A673 (cell line): ENCODE results near the gene LECT2.

Source experiments
- CTCF ChIP-seq: fragments of 300-800, 200-600 bp; sonication (generic); conservative IDR thresholded peaks from 2 replicates; pipeline ENCODE4 v1.5.1; 2017; ENCODE audit warnings: low read depth, mild to moderate bottlenecking, antibody characterized with exemption, low read length, moderate library complexity, mixed read lengths
- EZH2 ChIP-seq: fragments of 200-600 bp; sonication (generic); IDR thresholded peaks from 2 replicates; pipeline ENCODE4 v1.6.1; 2017; ENCODE audit warnings: borderline replicate concordance, low read depth, mild to moderate bottlenecking, mixed read lengths, antibody characterized with exemption, low read length; ENCODE audit not compliant: poor library complexity, severe bottlenecking

DNA sequence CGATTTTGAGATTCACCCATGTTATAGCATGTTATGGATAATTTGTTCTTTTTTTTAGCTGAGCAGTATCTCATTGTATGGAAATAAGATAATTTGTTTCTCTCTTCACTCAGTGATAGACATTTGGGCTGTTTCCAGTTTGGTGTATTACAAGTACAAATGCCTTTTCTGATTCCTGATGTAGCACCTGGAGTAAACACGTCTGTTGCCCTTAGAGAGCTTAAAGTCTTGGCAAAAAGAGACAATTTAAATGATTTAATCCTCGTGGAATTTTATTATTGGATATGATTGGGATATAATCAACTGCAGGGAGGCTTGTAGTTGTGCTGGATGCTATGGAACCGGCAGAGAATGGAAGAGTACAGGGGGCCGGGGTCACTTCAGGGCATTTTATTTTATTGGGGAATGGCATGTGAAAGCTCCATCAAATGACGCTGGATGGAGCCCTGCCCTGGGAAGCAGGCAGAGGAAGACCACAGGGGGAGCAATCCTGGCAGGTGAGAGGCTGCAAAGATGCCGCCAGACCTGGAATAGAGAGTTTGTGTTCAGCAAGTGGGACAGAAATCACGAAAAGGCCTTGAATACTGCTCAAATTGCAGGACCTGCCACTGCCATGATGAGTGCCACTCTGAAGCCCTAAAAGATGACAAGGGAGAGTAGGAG is 43.0 kb upstream of the LECT2 start:
- TF ChIP-seq CTCF, result no peak
- no peak for TF ChIP-seq EZH2
